CD4-positive, alpha-beta T cell treated with Interferon gamma for 1 hour (primary cell): Measurements from ENCODE around the gene FREM1.

Source experiments
- DNase-seq: peaks from one replicate; pipeline ENCODE4 v3.0.0-alpha.2; 2020

FREM1 gene

GRCh38 chr9:14911046-14911445, 818 bp upstream of the FREM1 start:
- DNase-seq: no peak

GRCh38 chr9:14909601-14909960, 647 bp downstream of the FREM1 start:
- DNase-seq: no peak

GRCh38 chr9:14909181-14909580, 1.0 kb downstream of the FREM1 start:
- DNase-seq: no peak

GRCh38 chr9:14908295-14909180, 1.7 kb downstream of the FREM1 start:
- DNase-seq: no peak

- no peak for DNase-seq
Observed at GRCh38 chr9:14907696-14908095, 2.5 kb downstream of the FREM1 start.

GRCh38 chr9:14907360-14907685, 2.9 kb downstream of the FREM1 start:
- DNase-seq: no peak

- DNase-seq: no peak
Observed at GRCh38 chr9:14906644-14907359, 3.4 kb downstream of the FREM1 start.

GRCh38 chr9:14906000-14906399, 4.2 kb downstream of the FREM1 start:
- no peak for DNase-seq

GRCh38 chr9:14903040-14903439, 7.2 kb downstream of the FREM1 start:
- no peak for DNase-seq

GRCh38 chr9:14902561-14902960, 7.7 kb downstream of the FREM1 start:
- DNase-seq: no peak

- DNase-seq: no peak
Observed at GRCh38 chr9:14899815-14900193, 10.4 kb downstream of the FREM1 start.

GRCh38 chr9:14899042-14899814, 11.0 kb downstream of the FREM1 start:
- no peak for DNase-seq

GRCh38 chr9:14895806-14896205, 14.4 kb downstream of the FREM1 start:
- no peak for DNase-seq

- DNase-seq: no peak
Observed at GRCh38 chr9:14893280-14893679, 16.9 kb downstream of the FREM1 start.

- no peak for DNase-seq
Observed at GRCh38 chr9:14891332-14891731, 18.9 kb downstream of the FREM1 start.

- DNase-seq: no peak
Observed at GRCh38 chr9:14889451-14889850, 20.8 kb downstream of the FREM1 start.

GRCh38 chr9:14888875-14889274, 21.4 kb downstream of the FREM1 start:
- no peak for DNase-seq

- no peak for DNase-seq
Observed at GRCh38 chr9:14888272-14888671, 22.0 kb downstream of the FREM1 start.

- DNase-seq: no peak
Observed at GRCh38 chr9:14887149-14887548, 23.1 kb downstream of the FREM1 start.

- DNase-seq: no peak
Observed at GRCh38 chr9:14883310-14883944, 26.8 kb downstream of the FREM1 start.

- DNase-seq: no peak
Observed at GRCh38 chr9:14882090-14882489, 28.1 kb downstream of the FREM1 start.

GRCh38 chr9:14881006-14881405, 29.2 kb downstream of the FREM1 start:
- DNase-seq: no peak

GRCh38 chr9:14870090-14870489, 40.1 kb downstream of the FREM1 start:
- DNase-seq: no peak
